ENCODE data around the gene RAB28. TPM values are rescaled to one million over a fixed set of nuclear protein-coding genes. Genes with fewer than 3 reads are reported as not detected.

The RAB28 gene
- total and polyA plus RNA-seq, 9 donors, result 13.9 to 20.4 (median 16.7) TPM

DNA sequence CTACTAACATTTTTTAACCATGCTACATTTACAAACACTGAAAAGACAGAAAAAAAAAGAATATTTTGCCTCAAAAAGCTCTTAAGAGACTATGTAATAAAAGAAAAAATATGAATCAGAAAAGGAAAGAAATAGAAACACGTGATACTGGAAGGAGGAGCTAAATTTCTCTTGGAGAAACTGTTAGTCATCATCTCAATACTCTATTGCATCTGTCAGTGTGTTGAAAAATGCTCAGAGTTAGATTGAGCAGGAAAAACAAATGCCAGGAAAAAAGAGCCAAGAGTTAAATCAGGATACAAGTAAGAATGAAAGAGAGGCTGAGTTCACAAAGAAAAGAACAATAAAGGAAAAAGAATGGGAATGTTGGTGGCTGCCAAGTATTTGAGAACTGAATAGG is 2.6 kb downstream of the RAB28 start:
- Histone ChIP-seq H3K27ac (ENCODE audit: low read length) (no peak overlapping the region), H3K4me1 (ENCODE audit: control insufficient read depth, insufficient read depth, low read length) (peaks cover 13% of the 10 kb centered on the region), H3K9me3 (replicated peaks; ENCODE audit: control insufficient read depth, low read depth, low read length) (no peaks in the 10 kb centered on the region), H3K4me3 (ENCODE audit: low read length) (no peak overlapping the region), H3K36me3 (ENCODE audit: control insufficient read depth, insufficient read depth, low read length) (no peaks in the 10 kb centered on the region), H3K27me3 (ENCODE audit: control insufficient read depth, insufficient read depth, low read length) (no peaks in the 10 kb centered on the region)
- WGBS (ENCODE audit: insufficient coverage), result no CpG with 5 or more reads among the region's 1 CpG
- DNase-seq, result peak; percentile 16

DNA sequence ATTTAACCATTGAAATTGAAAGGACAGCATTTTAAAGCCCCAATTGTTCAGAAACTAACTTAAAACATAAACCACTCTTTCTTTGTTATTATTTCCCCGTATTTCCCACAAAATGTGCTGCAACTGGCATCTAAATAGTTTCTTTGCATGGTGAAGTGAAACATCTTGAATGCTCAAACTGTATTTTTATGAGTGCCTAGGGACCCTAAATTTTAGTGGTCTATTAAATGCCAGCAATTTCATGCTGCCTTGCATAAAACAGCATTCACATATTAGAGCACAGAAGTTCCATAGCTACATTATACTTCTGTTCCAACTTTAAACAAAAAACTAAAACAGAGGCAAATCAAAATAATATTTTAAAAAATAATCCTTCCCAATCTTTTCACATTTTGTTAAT is 5.4 kb downstream of the RAB28 start:
- Histone ChIP-seq H3K27me3 (ENCODE audit: control insufficient read depth, insufficient read depth, low read length) (no peaks in the 10 kb centered on the region), H3K36me3 (ENCODE audit: control insufficient read depth, insufficient read depth, low read length) (no peaks in the 10 kb centered on the region), H3K4me1 (ENCODE audit: control insufficient read depth, insufficient read depth, low read length) (peaks cover 8% of the 10 kb centered on the region), H3K27ac (ENCODE audit: low read length) (no peak overlapping the region), H3K4me3 (ENCODE audit: low read length) (no peak overlapping the region), H3K9me3 (replicated peaks; ENCODE audit: control insufficient read depth, low read depth, low read length) (no peaks in the 10 kb centered on the region)
- peak; percentile 14 for DNase-seq
- no CpG with 5 or more reads among the region's 1 CpG for WGBS (ENCODE audit: insufficient coverage)

GRCh38 chr4:13478131-13478530 is 6.0 kb downstream of the RAB28 start:
- Histone ChIP-seq H3K9me3 (replicated peaks; ENCODE audit: control insufficient read depth, low read depth, low read length) (no peaks in the 10 kb centered on the region), H3K4me3 (ENCODE audit: low read length) (no peak overlapping the region), H3K4me1 (ENCODE audit: control insufficient read depth, insufficient read depth, low read length) (peaks cover 5% of the 10 kb centered on the region), H3K36me3 (ENCODE audit: control insufficient read depth, insufficient read depth, low read length) (no peaks in the 10 kb centered on the region), H3K27ac (ENCODE audit: low read length) (no peak overlapping the region), H3K27me3 (ENCODE audit: control insufficient read depth, insufficient read depth, low read length) (no peaks in the 10 kb centered on the region)
- WGBS (ENCODE audit: insufficient coverage), result no CpG with 5 or more reads among the region's 2 CpGs
- DNase-seq, result peak; percentile 54

DNA sequence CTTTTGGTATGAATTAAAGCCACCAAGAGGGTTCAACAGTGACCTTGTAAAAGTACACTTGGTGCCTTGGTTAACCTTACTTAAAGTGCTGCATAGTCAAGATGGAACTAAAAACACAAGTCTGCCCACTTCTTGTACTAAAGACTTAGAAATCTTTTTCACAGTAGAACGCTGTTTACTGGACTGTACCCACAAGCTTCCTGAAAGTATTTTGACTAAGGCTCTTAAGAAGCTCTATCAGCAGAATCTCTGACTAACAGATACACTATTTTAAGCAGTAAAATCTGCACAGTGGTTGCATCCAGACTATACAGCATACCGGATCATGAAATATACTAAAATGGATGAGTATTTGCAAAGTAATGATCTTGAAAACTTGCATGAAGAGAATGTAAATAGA is 7.2 kb downstream of the RAB28 start:
- H3K4me3 ChIP-seq (ENCODE audit: low read length), result no peak overlapping the region
- peak; percentile 25 for DNase-seq

DNA sequence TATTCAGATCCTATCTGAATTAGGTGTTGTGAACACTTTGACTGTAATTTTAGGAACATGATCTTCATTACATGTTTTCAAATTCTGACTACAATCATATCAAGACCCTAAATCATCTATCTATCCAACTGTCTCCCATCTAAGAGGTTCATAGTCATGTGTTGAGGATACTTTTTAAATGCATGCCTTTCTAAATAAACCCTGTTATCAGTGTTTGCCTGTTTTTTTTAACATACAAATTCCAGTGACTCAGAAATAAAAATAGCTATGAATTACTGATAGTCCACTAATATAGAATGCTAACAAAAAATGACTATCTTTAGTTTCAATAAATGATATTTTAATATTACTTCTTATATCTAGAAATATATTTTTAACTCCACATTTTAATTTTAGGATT is 8.0 kb downstream of the RAB28 start:
- no peaks in the 10 kb centered on the region for H3K27me3 ChIP-seq (ENCODE audit: control insufficient read depth, insufficient read depth, low read length)
- H3K4me1 ChIP-seq (ENCODE audit: control insufficient read depth, insufficient read depth, low read length), result no peaks in the 10 kb centered on the region
- no peaks in the 10 kb centered on the region for H3K36me3 ChIP-seq (ENCODE audit: control insufficient read depth, insufficient read depth, low read length)
- no peak for DNase-seq
- H3K9me3 ChIP-seq (replicated peaks; ENCODE audit: control insufficient read depth, low read depth, low read length), result no peaks in the 10 kb centered on the region
- H3K4me3 ChIP-seq (ENCODE audit: low read length), result no peak overlapping the region
- H3K27ac ChIP-seq (ENCODE audit: low read length), result no peak overlapping the region

More for the DNA sequence above, 7.2 kb downstream of the RAB28 start:
- H3K27me3 ChIP-seq (ENCODE audit: control insufficient read depth, insufficient read depth, low read length), result no peaks in the 10 kb centered on the region
- no peak overlapping the region for H3K27ac ChIP-seq (ENCODE audit: low read length)
- no peaks in the 10 kb centered on the region for H3K9me3 ChIP-seq (replicated peaks; ENCODE audit: control insufficient read depth, low read depth, low read length)
- no peaks in the 10 kb centered on the region for H3K4me1 ChIP-seq (ENCODE audit: control insufficient read depth, insufficient read depth, low read length)
- 83% methylated on average over 1 of the region's 2 CpGs for WGBS (ENCODE audit: insufficient coverage)
- H3K36me3 ChIP-seq (ENCODE audit: control insufficient read depth, insufficient read depth, low read length), result no peaks in the 10 kb centered on the region

GRCh38 chr4:13471400-13471799 is 12.7 kb downstream of the RAB28 start:
- 93% methylated on average over 2 of the region's 3 CpGs for WGBS (ENCODE audit: insufficient coverage)
- H3K9me3 ChIP-seq (replicated peaks; ENCODE audit: control insufficient read depth, low read depth, low read length), result no peaks in the 10 kb centered on the region
- no peaks in the 10 kb centered on the region for H3K36me3 ChIP-seq (ENCODE audit: control insufficient read depth, insufficient read depth, low read length)
- no peaks in the 10 kb centered on the region for H3K4me1 ChIP-seq (ENCODE audit: control insufficient read depth, insufficient read depth, low read length)
- no peaks in the 10 kb centered on the region for H3K27me3 ChIP-seq (ENCODE audit: control insufficient read depth, insufficient read depth, low read length)
- DNase-seq, result no peak
- H3K4me3 ChIP-seq (ENCODE audit: low read length), result no peak overlapping the region
- no peak overlapping the region for H3K27ac ChIP-seq (ENCODE audit: low read length)

DNA sequence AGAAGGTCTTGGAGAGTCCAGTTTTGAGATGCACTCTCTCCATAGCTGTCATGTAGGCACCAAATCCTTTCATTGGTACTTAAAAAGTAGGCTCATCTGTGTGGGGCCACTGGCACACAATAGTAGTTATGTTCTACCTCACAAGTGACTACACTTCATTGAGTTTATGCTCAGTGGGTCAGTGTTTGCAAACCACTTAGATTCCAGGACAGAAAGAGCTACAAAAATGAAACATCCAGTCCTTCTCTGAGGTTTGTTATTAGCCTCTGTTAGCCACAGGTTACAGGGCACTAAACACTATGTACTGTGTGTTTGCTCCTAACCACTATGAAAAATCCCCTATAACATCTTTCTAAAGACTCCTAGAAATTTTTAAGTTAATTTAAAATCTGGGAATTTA is 13.8 kb downstream of the RAB28 start:
- no peaks in the 10 kb centered on the region for H3K27me3 ChIP-seq (ENCODE audit: control insufficient read depth, insufficient read depth, low read length)

DNA sequence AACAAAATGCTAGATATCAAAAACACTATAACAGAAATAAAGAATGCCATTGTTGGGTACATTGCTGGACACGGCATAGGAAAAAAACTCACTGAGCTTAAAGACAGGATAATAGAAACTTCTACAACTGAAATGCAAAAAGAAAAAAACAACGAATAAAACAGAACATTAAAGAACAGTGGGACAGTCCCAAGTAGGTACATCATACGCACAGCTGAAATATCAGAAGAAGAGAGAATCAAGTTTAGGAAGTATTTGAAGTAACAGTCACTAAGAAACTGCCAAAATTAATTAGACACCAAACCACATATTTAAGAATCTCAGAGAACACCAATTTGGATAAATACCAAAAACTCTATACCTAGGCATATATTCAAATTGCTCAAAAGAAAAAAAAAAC is 19.2 kb downstream of the RAB28 start:
- Histone ChIP-seq H3K9me3 (replicated peaks; ENCODE audit: control insufficient read depth, low read depth, low read length) (no peaks in the 10 kb centered on the region), H3K4me1 (ENCODE audit: control insufficient read depth, insufficient read depth, low read length) (no peaks in the 10 kb centered on the region), H3K27me3 (ENCODE audit: control insufficient read depth, insufficient read depth, low read length) (no peaks in the 10 kb centered on the region), H3K36me3 (ENCODE audit: control insufficient read depth, insufficient read depth, low read length) (peaks cover 3% of the 10 kb centered on the region), H3K27ac (ENCODE audit: low read length) (no peak overlapping the region), H3K4me3 (ENCODE audit: low read length) (no peak overlapping the region)
- DNase-seq, result no peak
- WGBS (ENCODE audit: insufficient coverage), result no CpG with 5 or more reads among the region's 3 CpGs

More for the DNA sequence above, 13.8 kb downstream of the RAB28 start:
- Histone ChIP-seq H3K9me3 (replicated peaks; ENCODE audit: control insufficient read depth, low read depth, low read length) (no peaks in the 10 kb centered on the region), H3K27ac (ENCODE audit: low read length) (no peak overlapping the region), H3K4me1 (ENCODE audit: control insufficient read depth, insufficient read depth, low read length) (no peaks in the 10 kb centered on the region), H3K4me3 (ENCODE audit: low read length) (no peak overlapping the region), H3K36me3 (ENCODE audit: control insufficient read depth, insufficient read depth, low read length) (no peaks in the 10 kb centered on the region)
- DNase-seq, result no peak

GRCh38 chr4:13464543-13464942 is 19.6 kb downstream of the RAB28 start:
- peaks cover 3% of the 10 kb centered on the region for H3K36me3 ChIP-seq (ENCODE audit: control insufficient read depth, insufficient read depth, low read length)
- no peak for DNase-seq
- H3K9me3 ChIP-seq (replicated peaks; ENCODE audit: control insufficient read depth, low read depth, low read length), result no peaks in the 10 kb centered on the region
- H3K4me3 ChIP-seq (ENCODE audit: low read length), result no peak overlapping the region
- H3K4me1 ChIP-seq (ENCODE audit: control insufficient read depth, insufficient read depth, low read length), result no peaks in the 10 kb centered on the region
- H3K27me3 ChIP-seq (ENCODE audit: control insufficient read depth, insufficient read depth, low read length), result no peaks in the 10 kb centered on the region
- no peak overlapping the region for H3K27ac ChIP-seq (ENCODE audit: low read length)

GRCh38 chr4:13461191-13461905 is 22.8 kb downstream of the RAB28 start:
- no CpG with 5 or more reads among the region's 6 CpGs for WGBS (ENCODE audit: insufficient coverage)

DNA sequence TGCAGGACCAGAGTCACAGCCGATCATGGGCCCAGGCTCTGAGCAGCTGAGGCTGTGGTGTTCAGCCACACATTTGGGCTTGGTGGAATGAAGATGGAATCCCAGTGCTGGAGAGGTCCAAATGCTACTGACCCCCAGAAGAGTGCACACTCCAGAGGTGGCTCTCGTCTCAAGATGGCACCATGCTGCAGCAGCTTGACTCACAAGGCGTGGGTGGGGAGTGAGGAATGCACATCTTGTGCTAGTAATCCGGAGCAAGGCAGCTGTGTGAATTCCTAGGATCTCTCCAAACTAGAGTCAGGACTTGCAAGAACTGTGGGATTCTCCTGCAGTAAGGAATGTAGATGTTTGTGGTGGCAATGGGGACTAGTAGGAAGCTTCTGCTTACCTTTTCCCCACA is 28.7 kb downstream of the RAB28 start:
- Histone ChIP-seq H3K9me3 (replicated peaks; ENCODE audit: control insufficient read depth, low read depth, low read length) (no peaks in the 10 kb centered on the region), H3K27ac (ENCODE audit: low read length) (no peak overlapping the region), H3K27me3 (ENCODE audit: control insufficient read depth, insufficient read depth, low read length) (no peaks in the 10 kb centered on the region), H3K36me3 (ENCODE audit: control insufficient read depth, insufficient read depth, low read length) (peaks cover 13% of the 10 kb centered on the region), H3K4me1 (ENCODE audit: control insufficient read depth, insufficient read depth, low read length) (no peaks in the 10 kb centered on the region), H3K4me3 (ENCODE audit: low read length) (no peak overlapping the region)
- WGBS (ENCODE audit: insufficient coverage), result 98% methylated on average over 4 of the region's 4 CpGs
- no peak for DNase-seq

More at GRCh38 chr4:13461191-13461905, 22.8 kb downstream of the RAB28 start:
- H3K27ac ChIP-seq (ENCODE audit: low read length), result no peak overlapping the region
- H3K36me3 ChIP-seq (ENCODE audit: control insufficient read depth, insufficient read depth, low read length), result peaks cover 3% of the 10 kb centered on the region
- H3K4me3 ChIP-seq (ENCODE audit: low read length), result no peak overlapping the region
- no peaks in the 10 kb centered on the region for H3K9me3 ChIP-seq (replicated peaks; ENCODE audit: control insufficient read depth, low read depth, low read length)
- H3K27me3 ChIP-seq (ENCODE audit: control insufficient read depth, insufficient read depth, low read length), result no peaks in the 10 kb centered on the region
- H3K4me1 ChIP-seq (ENCODE audit: control insufficient read depth, insufficient read depth, low read length), result no peaks in the 10 kb centered on the region
- peak; percentile 13 for DNase-seq
